ENCODE measurements around the gene SDCCAG8.

- no peak for TF ChIP-seq POLR2A (IDR thresholded peaks at IDR 0.05)
- no peak for TF ChIP-seq CTCF (IDR thresholded peaks at IDR 0.05)
These were observed 226.5 kb downstream of the SDCCAG8 start for GRCh38 chr1:243482141-243483022.
